ENCODE data around the gene OR10A3.

DNA sequence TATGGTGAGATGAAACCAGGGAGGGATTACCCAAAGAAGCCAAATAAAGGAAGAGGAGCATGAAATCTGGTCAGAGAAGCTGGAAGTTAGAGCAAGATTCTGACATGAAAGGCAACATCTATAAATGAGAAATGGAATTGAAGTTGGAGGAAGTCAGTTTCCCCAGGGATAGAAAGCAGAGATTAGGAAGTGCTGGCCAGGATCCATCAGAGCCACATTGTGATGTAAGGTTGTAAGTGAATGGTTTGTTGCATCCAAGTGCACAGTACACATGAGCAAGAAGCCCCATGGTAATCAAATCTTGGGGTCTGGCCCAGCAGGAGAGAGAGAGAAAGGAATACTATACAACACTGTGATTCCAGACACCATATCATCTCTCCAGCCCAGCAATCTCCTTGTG is 30.3 kb upstream of the OR10A3 start:
- TF ChIP-seq, protein P1, sequence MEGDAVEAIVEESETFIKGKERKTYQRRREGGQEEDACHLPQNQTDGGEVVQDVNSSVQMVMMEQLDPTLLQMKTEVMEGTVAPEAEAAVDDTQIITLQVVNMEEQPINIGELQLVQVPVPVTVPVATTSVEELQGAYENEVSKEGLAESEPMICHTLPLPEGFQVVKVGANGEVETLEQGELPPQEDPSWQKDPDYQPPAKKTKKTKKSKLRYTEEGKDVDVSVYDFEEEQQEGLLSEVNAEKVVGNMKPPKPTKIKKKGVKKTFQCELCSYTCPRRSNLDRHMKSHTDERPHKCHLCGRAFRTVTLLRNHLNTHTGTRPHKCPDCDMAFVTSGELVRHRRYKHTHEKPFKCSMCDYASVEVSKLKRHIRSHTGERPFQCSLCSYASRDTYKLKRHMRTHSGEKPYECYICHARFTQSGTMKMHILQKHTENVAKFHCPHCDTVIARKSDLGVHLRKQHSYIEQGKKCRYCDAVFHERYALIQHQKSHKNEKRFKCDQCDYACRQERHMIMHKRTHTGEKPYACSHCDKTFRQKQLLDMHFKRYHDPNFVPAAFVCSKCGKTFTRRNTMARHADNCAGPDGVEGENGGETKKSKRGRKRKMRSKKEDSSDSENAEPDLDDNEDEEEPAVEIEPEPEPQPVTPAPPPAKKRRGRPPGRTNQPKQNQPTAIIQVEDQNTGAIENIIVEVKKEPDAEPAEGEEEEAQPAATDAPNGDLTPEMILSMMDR (IDR thresholded peaks at IDR 0.05) = no peak
- no peak for TF ChIP-seq POLR2A (IDR thresholded peaks at IDR 0.05)
- TF ChIP-seq POLR2AphosphoS5 (IDR thresholded peaks at IDR 0.05) = no peak

Data from prostate gland (tissue), 2 donors.